Measurements from ENCODE around the gene IGFL1. TPM values are rescaled to one million over a fixed set of nuclear protein-coding genes. Genes with fewer than 3 reads are reported as not detected.
"Not testable (repeated sequence)": the region's sequence is repeated elsewhere in the genome, so short reads cannot be mapped to it uniquely, and the experiment has no call there.

Gene IGFL1
- total RNA-seq, 5 donors from 2014 or later (not counting 1 experiment from before 2014, with no cell fraction given): not detected

- ATAC-seq (replicated peaks in 1 of 4) (no peak), DNase-seq (no peak)
- Histone ChIP-seq H3K4me3 (ENCODE audit: control insufficient read depth in 1 of 2, extremely low read depth in 1 of 2, low read length in 1 of 2) (no peak overlapping the region), H3K27ac (ENCODE audit: low read length) (no peak overlapping the region), H3K36me3 (ENCODE audit: control insufficient read depth in 2 of 2, extremely low read depth in 1 of 2, insufficient read depth in 1 of 2, low read length in 1 of 2) (no peaks in the 10 kb centered on the region), H3K27me3 (replicated peaks in 1 of 2; ENCODE audit: control insufficient read depth in 2 of 2, extremely low read depth in 1 of 2, insufficient read depth in 2 of 2, low read length in 1 of 2) (peaks cover 7 to 26% of the 10 kb centered on the region in 2 experiments), H3K9me3 (no peaks in the 10 kb centered on the region), H3K4me1 (ENCODE audit: control insufficient read depth in 1 of 2, extremely low read depth in 1 of 2, insufficient read depth in 2 of 2, low read length in 2 of 2) (no peaks in the 10 kb centered on the region)
- no peak overlapping the region for H3K27ac Mint-ChIP-seq
- no peak overlapping the region for H3K4me3 Mint-ChIP-seq
- H3K36me3 Mint-ChIP-seq: no peaks in the 10 kb centered on the region
- peaks cover 20 to 47% of the 10 kb centered on the region in 2 donors for H3K27me3 Mint-ChIP-seq
- no CpG with 5 or more reads among the region's 3 CpGs for WGBS (ENCODE audit: insufficient coverage)
- CTCF ChIA-PET: no interaction called here
- H3K9me3 Mint-ChIP-seq: no peaks in the 10 kb centered on the region
- peaks cover 4 to 13% (median 6%) of the 10 kb centered on the region in 3 donors for H3K4me1 Mint-ChIP-seq
- POLR2A ChIA-PET: no interaction called here
Measured at GRCh38 chr19:46206682-46207081, 22.9 kb upstream of the IGFL1 start.

GRCh38 chr19:46207858-46208257 is 21.7 kb upstream of the IGFL1 start:
- H3K9me3 ChIP-seq; ATAC-seq (replicated peaks in 1 of 4); H3K27ac ChIP-seq (ENCODE audit: low read length); H3K36me3 ChIP-seq (ENCODE audit: control insufficient read depth in 2 of 2, extremely low read depth in 1 of 2, insufficient read depth in 1 of 2, low read length in 1 of 2); H3K36me3 Mint-ChIP-seq; H3K4me1 ChIP-seq (ENCODE audit: control insufficient read depth in 1 of 2, extremely low read depth in 1 of 2, insufficient read depth in 2 of 2, low read length in 2 of 2); DNase-seq; POLR2A ChIA-PET; H3K4me3 Mint-ChIP-seq; H3K27ac Mint-ChIP-seq; H3K4me3 ChIP-seq (ENCODE audit: control insufficient read depth in 1 of 2, extremely low read depth in 1 of 2, low read length in 1 of 2); H3K9me3 Mint-ChIP-seq: not testable (repeated sequence)
- WGBS (ENCODE audit: insufficient coverage): 85% methylated on average over 3 of the region's 8 CpGs
- H3K4me1 Mint-ChIP-seq: peaks cover 4 to 13% (median 6%) of the 10 kb centered on the region in 3 donors
- peaks cover 7 to 28% of the 10 kb centered on the region in 2 experiments for H3K27me3 ChIP-seq (replicated peaks in 1 of 2; ENCODE audit: control insufficient read depth in 2 of 2, extremely low read depth in 1 of 2, insufficient read depth in 2 of 2, low read length in 1 of 2)
- peaks cover 12 to 40% of the 10 kb centered on the region in 2 donors for H3K27me3 Mint-ChIP-seq
- CTCF ChIA-PET: interaction anchor here in 1 of 2 donors (0.6 kb wide), 1 partner anchor 254 kb away, joined by 7 read pairs; no protein-coding TSS in a partner anchor

- Mint-ChIP-seq H3K36me3 (no peaks in the 10 kb centered on the region), H3K27me3 (peaks cover 20 to 49% of the 10 kb centered on the region in 2 donors), H3K4me3 (no peak overlapping the region), H3K9me3 (no peaks in the 10 kb centered on the region), H3K27ac (no peak overlapping the region), H3K4me1 (peaks cover 4 to 13% (median 6%) of the 10 kb centered on the region in 3 donors)
- H3K27me3 ChIP-seq (replicated peaks in 1 of 2; ENCODE audit: control insufficient read depth in 2 of 2, extremely low read depth in 1 of 2, insufficient read depth in 2 of 2, low read length in 1 of 2): peaks cover 7 to 39% of the 10 kb centered on the region in 2 experiments
- 44% methylated on average over 1 of the region's 3 CpGs for WGBS (ENCODE audit: insufficient coverage)
- H3K27ac ChIP-seq (ENCODE audit: low read length): no peak overlapping the region
- DNase-seq (no peak), ATAC-seq (replicated peaks in 1 of 4) (no peak)
- no peaks in the 10 kb centered on the region for H3K36me3 ChIP-seq (ENCODE audit: control insufficient read depth in 2 of 2, extremely low read depth in 1 of 2, insufficient read depth in 1 of 2, low read length in 1 of 2)
- ChIA-PET CTCF (interaction anchor here in 1 of 2 donors (0.6 kb wide), 1 partner anchor 72 kb away, joined by 9 read pairs; no protein-coding TSS in a partner anchor), POLR2A (no interaction called here)
- H3K9me3 ChIP-seq: no peaks in the 10 kb centered on the region
- H3K4me3 ChIP-seq (ENCODE audit: control insufficient read depth in 1 of 2, extremely low read depth in 1 of 2, low read length in 1 of 2): no peak overlapping the region
- H3K4me1 ChIP-seq (ENCODE audit: control insufficient read depth in 1 of 2, extremely low read depth in 1 of 2, insufficient read depth in 2 of 2, low read length in 2 of 2): no peaks in the 10 kb centered on the region
Measured at GRCh38 chr19:46209051-46209450, 20.5 kb upstream of the IGFL1 start.

- WGBS (ENCODE audit: insufficient coverage): no CpG with 5 or more reads among the region's 1 CpG
- Mint-ChIP-seq H3K27me3 (peaks cover 25 to 52% of the 10 kb centered on the region in 2 donors), H3K36me3 (no peaks in the 10 kb centered on the region), H3K4me1 (peaks cover 4 to 13% (median 6%) of the 10 kb centered on the region in 3 donors), H3K4me3 (no peak overlapping the region), H3K27ac (no peak overlapping the region), H3K9me3 (no peaks in the 10 kb centered on the region)
- Histone ChIP-seq H3K27ac (ENCODE audit: low read length) (no peak overlapping the region), H3K4me1 (ENCODE audit: control insufficient read depth in 1 of 2, extremely low read depth in 1 of 2, insufficient read depth in 2 of 2, low read length in 2 of 2) (no peaks in the 10 kb centered on the region), H3K4me3 (ENCODE audit: control insufficient read depth in 1 of 2, extremely low read depth in 1 of 2, low read length in 1 of 2) (no peak overlapping the region), H3K36me3 (ENCODE audit: control insufficient read depth in 2 of 2, extremely low read depth in 1 of 2, insufficient read depth in 1 of 2, low read length in 1 of 2) (no peaks in the 10 kb centered on the region), H3K27me3 (replicated peaks in 1 of 2; ENCODE audit: control insufficient read depth in 2 of 2, extremely low read depth in 1 of 2, insufficient read depth in 2 of 2, low read length in 1 of 2) (peaks cover 7 to 36% of the 10 kb centered on the region in 2 experiments), H3K9me3 (no peaks in the 10 kb centered on the region)
- no peak for ATAC-seq (replicated peaks in 1 of 4)
- ChIA-PET POLR2A (no interaction called here), CTCF (no interaction called here)
- DNase-seq: no peak
Measured at GRCh38 chr19:46209472-46209871, 20.1 kb upstream of the IGFL1 start.

- peaks cover 7 to 33% of the 10 kb centered on the region in 2 experiments for H3K27me3 ChIP-seq (replicated peaks in 1 of 2; ENCODE audit: control insufficient read depth in 2 of 2, extremely low read depth in 1 of 2, insufficient read depth in 2 of 2, low read length in 1 of 2)
- WGBS (ENCODE audit: insufficient coverage): 43% methylated on average over 1 of the region's 1 CpG
- Mint-ChIP-seq H3K4me1 (peaks cover 4 to 13% (median 6%) of the 10 kb centered on the region in 3 donors), H3K27ac (no peak overlapping the region), H3K27me3 (peaks cover 24 to 48% of the 10 kb centered on the region in 2 donors), H3K9me3 (no peaks in the 10 kb centered on the region), H3K36me3 (no peaks in the 10 kb centered on the region), H3K4me3 (no peak overlapping the region)
- no peak overlapping the region for H3K27ac ChIP-seq (ENCODE audit: low read length)
- CTCF ChIA-PET: no interaction called here
- no peaks in the 10 kb centered on the region for H3K9me3 ChIP-seq
- DNase-seq: no peak
- H3K4me3 ChIP-seq (ENCODE audit: control insufficient read depth in 1 of 2, extremely low read depth in 1 of 2, low read length in 1 of 2): no peak overlapping the region
- no peaks in the 10 kb centered on the region for H3K36me3 ChIP-seq (ENCODE audit: control insufficient read depth in 2 of 2, extremely low read depth in 1 of 2, insufficient read depth in 1 of 2, low read length in 1 of 2)
- H3K4me1 ChIP-seq (ENCODE audit: control insufficient read depth in 1 of 2, extremely low read depth in 1 of 2, insufficient read depth in 2 of 2, low read length in 2 of 2): no peaks in the 10 kb centered on the region
- ATAC-seq (replicated peaks in 1 of 4): no peak
- POLR2A ChIA-PET: no interaction called here
Measured at GRCh38 chr19:46210669-46211068, 18.9 kb upstream of the IGFL1 start.

- Histone ChIP-seq H3K4me1 (ENCODE audit: control insufficient read depth in 1 of 2, extremely low read depth in 1 of 2, insufficient read depth in 2 of 2, low read length in 2 of 2) (no peaks in the 10 kb centered on the region), H3K9me3 (no peaks in the 10 kb centered on the region), H3K27ac (ENCODE audit: low read length) (no peak overlapping the region), H3K27me3 (replicated peaks in 1 of 2; ENCODE audit: control insufficient read depth in 2 of 2, extremely low read depth in 1 of 2, insufficient read depth in 2 of 2, low read length in 1 of 2) (peaks cover 7 to 31% of the 10 kb centered on the region in 2 experiments), H3K4me3 (ENCODE audit: control insufficient read depth in 1 of 2, extremely low read depth in 1 of 2, low read length in 1 of 2) (no peak overlapping the region), H3K36me3 (ENCODE audit: control insufficient read depth in 2 of 2, extremely low read depth in 1 of 2, insufficient read depth in 1 of 2, low read length in 1 of 2) (no peaks in the 10 kb centered on the region)
- H3K36me3 Mint-ChIP-seq: no peaks in the 10 kb centered on the region
- ChIA-PET CTCF (no interaction called here), POLR2A (no interaction called here)
- 65% methylated on average over 6 of the region's 10 CpGs for WGBS (ENCODE audit: insufficient coverage)
- H3K27me3 Mint-ChIP-seq: peaks cover 27 to 48% of the 10 kb centered on the region in 2 donors
- ATAC-seq (replicated peaks in 1 of 4): no peak
- DNase-seq: no peak
- peaks cover 4 to 13% (median 6%) of the 10 kb centered on the region in 3 donors for H3K4me1 Mint-ChIP-seq
- H3K4me3 Mint-ChIP-seq: no peak overlapping the region
- H3K27ac Mint-ChIP-seq: no peak overlapping the region
- H3K9me3 Mint-ChIP-seq: peaks cover 0 to 2% (median 0%) of the 10 kb centered on the region in 3 donors
Measured at GRCh38 chr19:46211201-46211881, 18.2 kb upstream of the IGFL1 start.
